SK-N-SH (cell line): Measurements from ENCODE around the gene SLC25A25. TPM values are rescaled to one million over a fixed set of nuclear protein-coding genes. Genes with fewer than 3 reads are reported as not detected.

Source experiments
- CTCF ChIA-PET: fragments of 300-600, 350-600 bp; formaldehyde crosslinking; extraction: SDS; loops from one replicate; lab custom pipeline; 2021; lab: Yijun Ruan, JAX
- POLR2A ChIA-PET: fragments of 350-600 bp; sonication (Branson Sonifier 250); formaldehyde crosslinking; extraction: SDS; loops from one replicate; lab custom pipeline; 2020; ENCODE audit warnings: antibody characterized with exemption, inconsistent platforms; lab: Yijun Ruan, JAX
- DNase-seq: peaks from one replicate; pipeline ENCODE4 v3.0.0; 2012
- H2AFZ ChIP-seq: fragments of 200-600 bp; sonication (generic); 2 replicates; pipeline ENCODE4 v1.8.1; 2016; ENCODE audit warnings: antibody characterized with exemption, mild to moderate bottlenecking, low read depth
- H3F3A ChIP-seq: fragments of 200-600 bp; sonication (generic); replicated peaks from 2 replicates; pipeline ENCODE3; 2016; ENCODE audit warnings: antibody characterized with exemption, mild to moderate bottlenecking; ENCODE audit not compliant: insufficient read depth
- H3K27ac ChIP-seq, 2 experiments: fragments of 200-500 bp in 1 of 2; fragments of 200-600 bp in 1 of 2; sonication (Bioruptor generic) in 1 of 2; sonication (generic), shearing (Covaris generic) in 1 of 2; 2 replicates each; pipeline versions ENCODE4 v1.5.1 to v1.6.1; 2014 to 2016; ENCODE audit warnings: low read depth in 2 of 2, inconsistent platforms in 1 of 2, low read length in 1 of 2, mild to moderate bottlenecking in 1 of 2, mixed read lengths in 1 of 2
- H3K27me3 ChIP-seq: fragments of 200-600 bp; sonication (generic), shearing (Covaris generic); 2 replicates; pipeline ENCODE4 v1.6.1; 2016; ENCODE audit warnings: mixed run types; ENCODE audit not compliant: insufficient read depth
- H3K36me3 ChIP-seq, 2 experiments: fragments of 200-500 bp in 1 of 2; fragments of 200-600 bp in 1 of 2; sonication (Bioruptor generic) in 1 of 2; sonication (generic) in 1 of 2; replicated peaks in 1 of 2; 2 replicates each; pipeline versions ENCODE3 to v1.5.1; 2014 to 2016; ENCODE audit warnings: low read length in 1 of 2, mild to moderate bottlenecking in 1 of 2; ENCODE audit not compliant: insufficient read depth in 2 of 2, control insufficient read depth in 1 of 2
- H3K4me1 ChIP-seq, 2 experiments: fragments of 200-500 bp in 1 of 2; fragments of 200-600 bp in 1 of 2; sonication (Bioruptor generic) in 1 of 2; sonication (generic), shearing (Covaris generic) in 1 of 2; 2 replicates each; pipeline versions ENCODE4 v1.5.1 to v1.6.1; 2014 to 2016; ENCODE audit warnings: low read depth in 1 of 2, low read length in 1 of 2, mixed run types in 1 of 2; ENCODE audit not compliant: insufficient read depth in 2 of 2, control insufficient read depth in 1 of 2
- H3K4me2 ChIP-seq: fragments of 200-600 bp; sonication (generic), shearing (Covaris generic); 2 replicates; pipeline ENCODE4 v1.6.1; 2017; ENCODE audit warnings: mixed run types
- H3K4me3 ChIP-seq, 2 experiments: fragments of 200-500 bp in 1 of 2; fragments of 200-600 bp in 1 of 2; sonication (Bioruptor generic) in 1 of 2; sonication (generic), shearing (Covaris generic) in 1 of 2; 2 replicates each; pipeline versions ENCODE4 v1.5.1 to v1.8.1; 2014 to 2016; ENCODE audit warnings: low read depth in 2 of 2, inconsistent platforms in 1 of 2, low read length in 1 of 2, mild to moderate bottlenecking in 1 of 2, mixed read lengths in 1 of 2, moderate library complexity in 1 of 2
- H3K79me2 ChIP-seq: fragments of 200-600 bp; sonication (generic); 2 replicates; pipeline ENCODE4 v1.8.1; 2017; ENCODE audit warnings: mild to moderate bottlenecking; ENCODE audit not compliant: insufficient read depth
- H3K9ac ChIP-seq: fragments of 200-600 bp; sonication (generic); 2 replicates; pipeline ENCODE4 v1.6.1; 2017; ENCODE audit warnings: mixed run types
- H3K9me2 ChIP-seq: fragments of 200-600 bp; sonication (generic); 2 replicates; pipeline ENCODE4 v1.6.1; 2017; ENCODE audit warnings: mixed run types
- H3K9me3 ChIP-seq: fragments of 200-600 bp; sonication (generic); 2 replicates; pipeline ENCODE4 v1.6.1; 2017; ENCODE audit warnings: mixed run types, mild to moderate bottlenecking, moderate library complexity
- H4K20me1 ChIP-seq: fragments of 200-600 bp; sonication (generic); 2 replicates; pipeline ENCODE4 v1.6.1; 2017; ENCODE audit warnings: mild to moderate bottlenecking, mixed run types; ENCODE audit not compliant: insufficient read depth
- CHD2 ChIP-seq: fragments of 150-350 bp; IDR thresholded peaks from 2 replicates; pipeline ENCODE4 v1.6.1; 2018; ENCODE audit warnings: low read length; ENCODE audit not compliant: partially characterized antibody
- CTCF ChIP-seq: fragments of 200-600 bp; sonication (generic); IDR thresholded peaks from 2 replicates; pipeline ENCODE4 v1.6.1; 2017; ENCODE audit warnings: antibody characterized with exemption, mild to moderate bottlenecking, moderate library complexity
- EP300 ChIP-seq, 2 experiments: IDR thresholded peaks; 2 replicates each; pipeline versions ENCODE4 v1.4.0 to v1.6.1; 2012; ENCODE audit warnings: borderline replicate concordance in 1 of 2, low read depth in 1 of 2, low read length in 1 of 2
- EZH2phosphoT487 ChIP-seq: fragments of 200-600 bp; sonication (generic); IDR thresholded peaks from 2 replicates; pipeline ENCODE4 v1.6.1; 2017; ENCODE audit warnings: low read depth, mixed run types, mild to moderate bottlenecking, antibody characterized with exemption, moderate library complexity, borderline replicate concordance
- FOSL2 ChIP-seq: IDR thresholded peaks from 2 replicates; pipeline ENCODE4 v1.4.0; 2012; ENCODE audit warnings: low read depth, mild to moderate bottlenecking, moderate library complexity, borderline replicate concordance
- FOXM1 ChIP-seq: IDR thresholded peaks from 2 replicates; pipeline ENCODE4 v1.4.0; 2012; ENCODE audit warnings: low read depth, mild to moderate bottlenecking
- GABPA ChIP-seq: IDR thresholded peaks from 2 replicates; pipeline ENCODE4 v1.4.0; 2012; ENCODE audit warnings: low read depth, mild to moderate bottlenecking
- GATA2 ChIP-seq: sonication (generic); formaldehyde crosslinking; IDR thresholded peaks from 2 replicates; pipeline ENCODE4 v1.5.0; 2020; ENCODE audit warnings: mild to moderate bottlenecking, missing genetic modification reagents
- MAX ChIP-seq: IDR thresholded peaks from 2 replicates; pipeline ENCODE4 v1.4.0; 2012; ENCODE audit warnings: low read depth
- MEF2A ChIP-seq: IDR thresholded peaks from 2 replicates; pipeline ENCODE4 v1.4.0; 2012; ENCODE audit warnings: low read depth, borderline replicate concordance
- NRF1 ChIP-seq: IDR thresholded peaks from 2 replicates; pipeline ENCODE4 v1.6.1; 2012; ENCODE audit warnings: low read depth, mild to moderate bottlenecking, low read length
- PBX3 ChIP-seq: IDR thresholded peaks from 2 replicates; pipeline ENCODE4; 2012
- RCOR1 ChIP-seq: fragments of 150-350 bp; IDR thresholded peaks from 2 replicates; pipeline ENCODE4 v1.6.1; 2017; ENCODE audit warnings: antibody characterized with exemption, low read length
- RFX5 ChIP-seq: IDR thresholded peaks from 2 replicates; pipeline ENCODE4 v1.6.1; 2012; ENCODE audit warnings: mild to moderate bottlenecking, improper control_type of control experiment, low read length
- WGBS: methylation state at CpG from one replicate; pipeline ENCODE4 v1.1.6; 2017; ENCODE audit warnings: low lambda C conversion rate; 5-methylcytosine and 5-hydroxymethylcytosine counted together
- polyA plus RNA-seq, 3 experiments: library from polyadenylated mRNA; depleted of rRNA; stranded (reverse); fragments of >200 nt; gene quantifications; 2 replicates each; pipeline ENCODE4 v1.2.3, GENCODE V29; 2012
- TF ChIP-seq, protein P1 (sequence below): IDR thresholded peaks from 2 replicates; pipeline ENCODE4 v1.6.1; 2012; ENCODE audit warnings: mild to moderate bottlenecking, low read depth, low read length, moderate library complexity
- TF ChIP-seq, protein P2 (sequence below): IDR thresholded peaks from 2 replicates; pipeline ENCODE4 v1.4.0; 2012; ENCODE audit warnings: low read depth, borderline replicate concordance

The SLC25A25 gene
- polyA plus RNA-seq, 1 of the 3 experiments (the other 2 are of a cell fraction) = 12.1 TPM

DNA sequence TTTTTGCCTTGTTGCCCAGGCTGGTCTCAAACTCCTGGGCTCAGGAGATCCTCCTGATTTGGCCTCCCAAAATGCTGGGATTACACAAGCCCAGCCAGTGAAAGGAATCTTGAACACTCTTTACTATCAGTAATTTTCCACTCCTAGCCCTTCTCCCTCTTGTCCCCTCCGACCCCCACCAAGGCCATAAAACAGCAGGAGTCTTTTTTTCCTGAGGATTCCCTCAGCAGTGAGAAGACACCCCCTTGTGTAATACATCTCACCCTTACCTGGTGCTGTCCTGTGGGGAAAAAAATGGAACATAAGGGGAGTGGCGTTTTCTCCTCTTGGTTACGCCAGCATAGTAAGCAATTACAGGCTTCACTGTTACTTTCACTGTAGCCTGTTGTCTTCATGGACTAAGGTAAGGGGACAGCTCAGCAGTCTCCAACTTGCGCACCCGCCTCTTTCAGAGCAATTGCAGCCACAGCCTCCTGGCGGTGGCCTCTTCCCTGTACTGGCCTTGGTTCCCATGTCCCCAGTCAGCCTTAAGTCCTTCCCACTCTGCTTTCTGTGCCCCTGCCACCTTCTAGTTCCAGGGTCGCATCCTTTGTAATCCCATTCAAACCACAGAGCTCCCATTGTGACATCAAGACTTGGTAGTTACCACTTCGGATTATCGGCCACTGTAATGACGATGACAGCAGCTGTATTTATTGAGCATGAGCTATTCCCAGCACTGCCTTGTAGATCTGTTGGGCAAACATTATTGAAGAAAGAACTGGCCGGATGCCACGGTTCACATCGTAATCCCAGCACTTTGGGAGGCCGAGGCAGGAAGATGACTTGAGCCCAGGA, 10.9 kb upstream of the SLC25A25 start:
- no peak for TF ChIP-seq NRF1
- TF ChIP-seq FOSL2 = no peak
- no peak for TF ChIP-seq EZH2phosphoT487
- no peak for TF ChIP-seq CTCF
- no peak for TF ChIP-seq PBX3
- TF ChIP-seq MEF2A = no peak
- TF ChIP-seq GATA2 (CRISPR knock-in tag) = no peak
- TF ChIP-seq RFX5 = no peak
- TF ChIP-seq EP300 (IDR thresholded peaks at IDR 0.05; ENCODE audit: borderline replicate concordance in 1 of 2, low read depth in 1 of 2, low read length in 1 of 2) = no peak
- no peak for TF ChIP-seq MAX
- TF ChIP-seq, protein P1, sequence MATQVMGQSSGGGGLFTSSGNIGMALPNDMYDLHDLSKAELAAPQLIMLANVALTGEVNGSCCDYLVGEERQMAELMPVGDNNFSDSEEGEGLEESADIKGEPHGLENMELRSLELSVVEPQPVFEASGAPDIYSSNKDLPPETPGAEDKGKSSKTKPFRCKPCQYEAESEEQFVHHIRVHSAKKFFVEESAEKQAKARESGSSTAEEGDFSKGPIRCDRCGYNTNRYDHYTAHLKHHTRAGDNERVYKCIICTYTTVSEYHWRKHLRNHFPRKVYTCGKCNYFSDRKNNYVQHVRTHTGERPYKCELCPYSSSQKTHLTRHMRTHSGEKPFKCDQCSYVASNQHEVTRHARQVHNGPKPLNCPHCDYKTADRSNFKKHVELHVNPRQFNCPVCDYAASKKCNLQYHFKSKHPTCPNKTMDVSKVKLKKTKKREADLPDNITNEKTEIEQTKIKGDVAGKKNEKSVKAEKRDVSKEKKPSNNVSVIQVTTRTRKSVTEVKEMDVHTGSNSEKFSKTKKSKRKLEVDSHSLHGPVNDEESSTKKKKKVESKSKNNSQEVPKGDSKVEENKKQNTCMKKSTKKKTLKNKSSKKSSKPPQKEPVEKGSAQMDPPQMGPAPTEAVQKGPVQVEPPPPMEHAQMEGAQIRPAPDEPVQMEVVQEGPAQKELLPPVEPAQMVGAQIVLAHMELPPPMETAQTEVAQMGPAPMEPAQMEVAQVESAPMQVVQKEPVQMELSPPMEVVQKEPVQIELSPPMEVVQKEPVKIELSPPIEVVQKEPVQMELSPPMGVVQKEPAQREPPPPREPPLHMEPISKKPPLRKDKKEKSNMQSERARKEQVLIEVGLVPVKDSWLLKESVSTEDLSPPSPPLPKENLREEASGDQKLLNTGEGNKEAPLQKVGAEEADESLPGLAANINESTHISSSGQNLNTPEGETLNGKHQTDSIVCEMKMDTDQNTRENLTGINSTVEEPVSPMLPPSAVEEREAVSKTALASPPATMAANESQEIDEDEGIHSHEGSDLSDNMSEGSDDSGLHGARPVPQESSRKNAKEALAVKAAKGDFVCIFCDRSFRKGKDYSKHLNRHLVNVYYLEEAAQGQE = no peak
- TF ChIP-seq RCOR1 = no peak
- TF ChIP-seq CHD2 = no peak
- TF ChIP-seq FOXM1 = no peak
- TF ChIP-seq, protein P2, sequence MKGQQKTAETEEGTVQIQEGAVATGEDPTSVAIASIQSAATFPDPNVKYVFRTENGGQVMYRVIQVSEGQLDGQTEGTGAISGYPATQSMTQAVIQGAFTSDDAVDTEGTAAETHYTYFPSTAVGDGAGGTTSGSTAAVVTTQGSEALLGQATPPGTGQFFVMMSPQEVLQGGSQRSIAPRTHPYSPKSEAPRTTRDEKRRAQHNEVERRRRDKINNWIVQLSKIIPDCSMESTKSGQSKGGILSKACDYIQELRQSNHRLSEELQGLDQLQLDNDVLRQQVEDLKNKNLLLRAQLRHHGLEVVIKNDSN = no peak
- TF ChIP-seq GABPA = no peak
- Histone ChIP-seq H3K79me2 (no peaks in the 10 kb centered on the region), H2AFZ (no peak overlapping the region), H3K9ac (no peak overlapping the region), H3F3A (no peaks in the 10 kb centered on the region), H3K4me3 (no peak overlapping the region), H3K4me2 (no peak overlapping the region), H3K4me1 (peaks cover 0 to 10% of the 10 kb centered on the region in 2 experiments; a peak in 1 of 4 replicates), H3K9me3 (no peaks in the 10 kb centered on the region), H3K36me3 (no peaks in the 10 kb centered on the region), H3K9me2 (no peaks in the 10 kb centered on the region), H3K27me3 (no peaks in the 10 kb centered on the region), H4K20me1 (no peaks in the 10 kb centered on the region), H3K27ac (no peak overlapping the region)
- DNase-seq = no peak
- WGBS = 91% methylated on average over 14 of the region's 14 CpGs
- ChIA-PET POLR2A (interaction anchor here (0.9 kb wide), 1 partner anchor 10 kb away, joined by 3 read pairs; no protein-coding TSS in a partner anchor), CTCF (interaction anchor here (1.2 kb wide), 1 partner anchor 113 kb away, joined by 3 read pairs; no protein-coding TSS in a partner anchor)
